SK-N-SH treated with all-trans-retinoic acid at 6 μM for 48 hours (cell line): ENCODE data around the gene NEURL1B.

Experiments used
- ESRRG ChIP-seq: fragments of 250-450 bp; sonication (Bioruptor Pico); IDR thresholded peaks from 2 replicates; pipeline ENCODE4 v1.6.1; 2021; ENCODE audit warnings: mild to moderate bottlenecking
- PATZ1 ChIP-seq: fragments of 250-450 bp; sonication (Bioruptor Pico); IDR thresholded peaks from 2 replicates; pipeline ENCODE4 v1.8.0; 2020; ENCODE audit warnings: mild to moderate bottlenecking, moderate library complexity, borderline replicate concordance
- RARB ChIP-seq: fragments of 250-450 bp; sonication (Bioruptor Pico); IDR thresholded peaks from 2 replicates; pipeline ENCODE4 v1.8.0; 2021; ENCODE audit warnings: mild to moderate bottlenecking, moderate library complexity
- SNAI2 ChIP-seq: fragments of 250-450 bp; sonication (Bioruptor Pico); IDR thresholded peaks from 2 replicates; pipeline ENCODE4 v1.5.0; 2020; ENCODE audit warnings: mild to moderate bottlenecking, moderate library complexity
- ZFP3 ChIP-seq: fragments of 250-450 bp; sonication (Bioruptor Pico); IDR thresholded peaks from 2 replicates; pipeline ENCODE4 v1.5.0; 2020; ENCODE audit warnings: mild to moderate bottlenecking, moderate library complexity
- ZFP30 ChIP-seq: fragments of 450-650 bp; formaldehyde crosslinking; IDR thresholded peaks from 2 replicates; pipeline ENCODE4 v1.5.0; 2022; ENCODE audit warnings: mild to moderate bottlenecking, moderate library complexity
- ZNF8 ChIP-seq: fragments of 450-650 bp; formaldehyde crosslinking; IDR thresholded peaks from 2 replicates; pipeline ENCODE4 v1.5.0; 2020; ENCODE audit warnings: mild to moderate bottlenecking, moderate library complexity

GRCh38 chr5:172678902-172679301, 37.8 kb downstream of the NEURL1B start:
- TF ChIP-seq ZNF8 (CRISPR knock-in tag) (no peak), SNAI2 (CRISPR knock-in tag) (no peak), ZFP30 (CRISPR knock-in tag) (no peak), RARB (CRISPR knock-in tag) (no peak), ZFP3 (CRISPR knock-in tag) (no peak), ESRRG (no peak), PATZ1 (CRISPR knock-in tag) (no peak)
